ENCODE results near the gene GRK5.
"Not testable (repeated sequence)": the region's sequence is repeated elsewhere in the genome, so short reads cannot be mapped to it uniquely, and the experiment has no call there.

GRK5 gene

GRCh38 chr10:119252051-119252465 is 44.7 kb downstream of the GRK5 start:
- DNase-seq (ENCODE audit: insufficient read length, low spot score) = no peak
- FAIRE-seq = no peak
- TF ChIP-seq POU2F2 (IDR thresholded peaks at IDR 0.05; ENCODE audit: low read depth, low read length) (no peak), TAF1 (IDR thresholded peaks at IDR 0.05; ENCODE audit: low read depth, low read length) (no peak), SPI1 (IDR thresholded peaks at IDR 0.05; ENCODE audit: low read depth, low read length) (no peak), POLR2AphosphoS5 (IDR thresholded peaks at IDR 0.05; ENCODE audit: low read depth, low read length) (no peak), PAX5 (IDR thresholded peaks at IDR 0.05; ENCODE audit: insufficient read depth, low read length, severe bottlenecking) (no peak), POLR2A (IDR thresholded peaks at IDR 0.05; ENCODE audit: low read depth, low read length) (no peak)

GRCh38 chr10:119252470-119253151 is 45.2 kb downstream of the GRK5 start:
- TF ChIP-seq TAF1 (IDR thresholded peaks at IDR 0.05; ENCODE audit: low read depth, low read length) (no peak), SPI1 (IDR thresholded peaks at IDR 0.05; ENCODE audit: low read depth, low read length) (no peak)
- FAIRE-seq = no peak
- no peak for DNase-seq (ENCODE audit: insufficient read length, low spot score)

GRCh38 chr10:119253433-119254174 is 46.2 kb downstream of the GRK5 start:
- FAIRE-seq (no peak), DNase-seq (ENCODE audit: insufficient read length, low spot score) (no peak)
- TF ChIP-seq SPI1 (IDR thresholded peaks at IDR 0.05; ENCODE audit: low read depth, low read length) (no peak), POLR2AphosphoS5 (IDR thresholded peaks at IDR 0.05; ENCODE audit: low read depth, low read length) (no peak), POLR2A (IDR thresholded peaks at IDR 0.05; ENCODE audit: low read depth, low read length) (no peak), PAX5 (IDR thresholded peaks at IDR 0.05; ENCODE audit: insufficient read depth, low read length, severe bottlenecking) (no peak), POU2F2 (IDR thresholded peaks at IDR 0.05; ENCODE audit: low read depth, low read length) (no peak), TAF1 (IDR thresholded peaks at IDR 0.05; ENCODE audit: low read depth, low read length) (no peak)

GRCh38 chr10:119254335-119254734 is 47.0 kb downstream of the GRK5 start:
- no peak for DNase-seq (ENCODE audit: insufficient read length, low spot score)
- TF ChIP-seq POU2F2 (IDR thresholded peaks at IDR 0.05; ENCODE audit: low read depth, low read length) (no peak), POLR2A (IDR thresholded peaks at IDR 0.05; ENCODE audit: low read depth, low read length) (no peak), SPI1 (IDR thresholded peaks at IDR 0.05; ENCODE audit: low read depth, low read length) (no peak), POLR2AphosphoS5 (IDR thresholded peaks at IDR 0.05; ENCODE audit: low read depth, low read length) (no peak), PAX5 (IDR thresholded peaks at IDR 0.05; ENCODE audit: insufficient read depth, low read length, severe bottlenecking) (no peak), TAF1 (IDR thresholded peaks at IDR 0.05; ENCODE audit: low read depth, low read length) (no peak)
- FAIRE-seq = no peak

- FAIRE-seq = no peak
- no peak for DNase-seq (ENCODE audit: insufficient read length, low spot score)
- no peak for TF ChIP-seq POU2F2 (IDR thresholded peaks at IDR 0.05; ENCODE audit: low read depth, low read length)
- TF ChIP-seq POLR2AphosphoS5 (IDR thresholded peaks at IDR 0.05; ENCODE audit: low read depth, low read length) = no peak
- TF ChIP-seq SPI1 (IDR thresholded peaks at IDR 0.05; ENCODE audit: low read depth, low read length) = no peak
- no peak for TF ChIP-seq PAX5 (IDR thresholded peaks at IDR 0.05; ENCODE audit: insufficient read depth, low read length, severe bottlenecking)
- no peak for TF ChIP-seq POLR2A (IDR thresholded peaks at IDR 0.05; ENCODE audit: low read depth, low read length)
- no peak for TF ChIP-seq TAF1 (IDR thresholded peaks at IDR 0.05; ENCODE audit: low read depth, low read length)
Measured at GRCh38 chr10:119256030-119256429, 48.7 kb downstream of the GRK5 start.

- FAIRE-seq (no peak), DNase-seq (ENCODE audit: insufficient read length, low spot score) (no peak)
- TF ChIP-seq TAF1 (IDR thresholded peaks at IDR 0.05; ENCODE audit: low read depth, low read length) = no peak
- TF ChIP-seq POLR2AphosphoS5 (IDR thresholded peaks at IDR 0.05; ENCODE audit: low read depth, low read length) = no peak
- no peak for TF ChIP-seq PAX5 (IDR thresholded peaks at IDR 0.05; ENCODE audit: insufficient read depth, low read length, severe bottlenecking)
- TF ChIP-seq SPI1 (IDR thresholded peaks at IDR 0.05; ENCODE audit: low read depth, low read length) = no peak
- TF ChIP-seq POU2F2 (IDR thresholded peaks at IDR 0.05; ENCODE audit: low read depth, low read length) = no peak
- TF ChIP-seq POLR2A (IDR thresholded peaks at IDR 0.05; ENCODE audit: low read depth, low read length) = no peak
Measured at GRCh38 chr10:119256897-119257296, 49.5 kb downstream of the GRK5 start.

- FAIRE-seq = no peak
- DNase-seq (ENCODE audit: insufficient read length, low spot score) = no peak
- TF ChIP-seq POLR2AphosphoS5 (IDR thresholded peaks at IDR 0.05; ENCODE audit: low read depth, low read length) (no peak), TAF1 (IDR thresholded peaks at IDR 0.05; ENCODE audit: low read depth, low read length) (no peak), SPI1 (IDR thresholded peaks at IDR 0.05; ENCODE audit: low read depth, low read length) (no peak), POU2F2 (IDR thresholded peaks at IDR 0.05; ENCODE audit: low read depth, low read length) (no peak), POLR2A (IDR thresholded peaks at IDR 0.05; ENCODE audit: low read depth, low read length) (no peak)
Measured at GRCh38 chr10:119257899-119258419, 50.6 kb downstream of the GRK5 start.

- DNase-seq (ENCODE audit: insufficient read length, low spot score) (no peak), FAIRE-seq (no peak)
- TF ChIP-seq POLR2A (IDR thresholded peaks at IDR 0.05; ENCODE audit: low read depth, low read length) (no peak), SPI1 (IDR thresholded peaks at IDR 0.05; ENCODE audit: low read depth, low read length) (no peak), POLR2AphosphoS5 (IDR thresholded peaks at IDR 0.05; ENCODE audit: low read depth, low read length) (no peak), PAX5 (IDR thresholded peaks at IDR 0.05; ENCODE audit: insufficient read depth, low read length, severe bottlenecking) (no peak), POU2F2 (IDR thresholded peaks at IDR 0.05; ENCODE audit: low read depth, low read length) (no peak), TAF1 (IDR thresholded peaks at IDR 0.05; ENCODE audit: low read depth, low read length) (no peak)
Measured at GRCh38 chr10:119259345-119259744, 52.0 kb downstream of the GRK5 start.

GRCh38 chr10:119261016-119261415 is 53.6 kb downstream of the GRK5 start:
- not testable (repeated sequence) for DNase-seq (ENCODE audit: insufficient read length, low spot score); FAIRE-seq
